NB4 (cell line): ENCODE data around the gene RNF225.
A peak's percentile ranks its signal among the peaks of the same experiment; 100 is the strongest.
"Not testable (repeated sequence)": the region's sequence is repeated elsewhere in the genome, so short reads cannot be mapped to it uniquely, and the experiment has no call there.

Experiments
- DNase-seq: peaks from one replicate; pipeline ENCODE4 v3.0.0; 2010; ENCODE audit warnings: low read depth
- H3K4me3 ChIP-seq: one replicate; pipeline ENCODE4 v1.5.1; 2011; ENCODE audit warnings: mild to moderate bottlenecking, low read depth, low read length, moderate library complexity
- CTCF ChIP-seq: IDR thresholded peaks from one replicate; pipeline ENCODE4 v1.5.1; 2012; ENCODE audit warnings: low read depth, low read length
- MAX ChIP-seq: IDR thresholded peaks from 2 replicates; pipeline ENCODE4 v1.6.1; 2011; ENCODE audit warnings: low read depth, low read length
- MYC ChIP-seq: IDR thresholded peaks from 2 replicates; pipeline ENCODE4 v1.6.1; 2011; ENCODE audit warnings: low read depth, low read length
- POLR2A ChIP-seq: IDR thresholded peaks from 2 replicates; pipeline ENCODE4 v1.6.1; 2011; ENCODE audit warnings: mild to moderate bottlenecking; ENCODE audit not compliant: insufficient read length; ENCODE audit errors: extremely low read depth

Gene RNF225

GRCh38 chr19:58368561-58369360 lies 26.7 kb upstream of the RNF225 start:
- no peak for TF ChIP-seq POLR2A
- no peak for TF ChIP-seq CTCF
- TF ChIP-seq MAX: no peak
- TF ChIP-seq MYC: no peak
- H3K4me3 ChIP-seq: no peak overlapping the region
- no peak for DNase-seq

- no peak for DNase-seq
- no peak overlapping the region for H3K4me3 ChIP-seq
- TF ChIP-seq POLR2A: no peak
- no peak for TF ChIP-seq MYC
Measured at GRCh38 chr19:58372311-58373133, 22.9 kb upstream of the RNF225 start.

- DNase-seq: peak; percentile 72
Measured at GRCh38 chr19:58374200-58374599, 21.3 kb upstream of the RNF225 start.

GRCh38 chr19:58376724-58377123 lies 18.7 kb upstream of the RNF225 start:
- not testable (repeated sequence) for DNase-seq, H3K4me3 ChIP-seq

More at GRCh38 chr19:58374200-58374599, 21.3 kb upstream of the RNF225 start:
- TF ChIP-seq CTCF (no peak), POLR2A (no peak), MAX (no peak), MYC (no peak)
- H3K4me3 ChIP-seq: no peak overlapping the region

- peak overlapping the region; percentile 75 for H3K4me3 ChIP-seq
- TF ChIP-seq CTCF (no peak), MYC (no peak), MAX (no peak)
- no peak for DNase-seq
Measured at GRCh38 chr19:58379246-58379645, 16.2 kb upstream of the RNF225 start.

- peak; percentile 70 for DNase-seq
- TF ChIP-seq CTCF (no peak), POLR2A (no peak), MYC (no peak), MAX (no peak)
- peak overlapping the region; percentile 75 for H3K4me3 ChIP-seq
Measured at GRCh38 chr19:58380037-58380661, 15.3 kb upstream of the RNF225 start.
